Mucosa of rectum (tissue), 2 donors: ENCODE data around the gene SCTR.
A peak's percentile ranks its signal among the peaks of the same experiment; 100 is the strongest.

ENCODE experiments used
- H3K27ac ChIP-seq, 2 donors: one replicate each; pipeline ENCODE4 v1.7.0; 2013; ENCODE audit warnings: inconsistent platforms in 2 of 2, low read depth in 2 of 2, low read length in 2 of 2
- H3K27me3 ChIP-seq, 2 donors: one replicate each; pipeline ENCODE4 v1.7.0; 2013; ENCODE audit warnings: low read length in 2 of 2; ENCODE audit not compliant: control insufficient read depth in 2 of 2, insufficient read depth in 2 of 2
- H3K36me3 ChIP-seq, 2 donors: one replicate each; pipeline ENCODE4 v1.7.0; 2013; ENCODE audit warnings: low read length in 2 of 2; ENCODE audit not compliant: control insufficient read depth in 2 of 2, insufficient read depth in 2 of 2
- H3K4me1 ChIP-seq, 2 donors: one replicate each; pipeline ENCODE4 v1.7.0; 2013; ENCODE audit warnings: low read length in 2 of 2, mild to moderate bottlenecking in 1 of 2; ENCODE audit not compliant: control insufficient read depth in 2 of 2, insufficient read depth in 2 of 2
- H3K4me3 ChIP-seq, 2 donors: one replicate each; pipeline ENCODE4 v1.7.0; 2013; ENCODE audit warnings: low read length in 2 of 2
- H3K9ac ChIP-seq, 2 donors: one replicate each; pipeline ENCODE4 v1.7.0; 2013; ENCODE audit warnings: low read length in 2 of 2, low read depth in 1 of 2, mild to moderate bottlenecking in 1 of 2
- H3K9me3 ChIP-seq, 2 donors: one replicate each; pipeline ENCODE4 v1.7.0; 2013; ENCODE audit warnings: low read length in 2 of 2; ENCODE audit not compliant: control insufficient read depth in 2 of 2
- donor health status: healthy.
- donor health status: Normal muscosa, but diverticular disease.

The SCTR gene

GRCh38 chr2:119431155-119431975 is 92.9 kb downstream of the SCTR start, which contains the start of gene TMEM37:
TSS of gene TMEM37 (plus strand) at chr2:119431854. CDS start at chr2:119431904, 50 bp downstream.
- H3K27ac ChIP-seq: peak within 1 kb of the TSS; percentile 89 to 97
- H3K9ac ChIP-seq: peak within 1 kb of the TSS; percentile 91 to 92
- peak within 1 kb of the TSS; percentile 72 to 84 for H3K4me3 ChIP-seq
- no peaks in the 10 kb centered on the region for H3K9me3 ChIP-seq
- H3K4me1 ChIP-seq: peaks cover 73 to 82% of the 10 kb centered on the region in 2 donors
- no peaks in the 10 kb centered on the region for H3K36me3 ChIP-seq
- H3K27me3 ChIP-seq: no peaks in the 10 kb centered on the region

- Histone ChIP-seq H3K27ac (peak overlapping the region; percentile 89 to 97), H3K9ac (peak overlapping the region in 1 of 2 donors; percentile 5), H3K4me1 (peaks cover 71 to 83% of the 10 kb centered on the region in 2 donors), H3K36me3 (no peaks in the 10 kb centered on the region), H3K9me3 (no peaks in the 10 kb centered on the region), H3K27me3 (no peaks in the 10 kb centered on the region), H3K4me3 (no peak overlapping the region)
These were observed 94.2 kb downstream of the SCTR start for GRCh38 chr2:119430023-119430498.

- H3K27ac ChIP-seq: peak overlapping the region; percentile 89 to 97
- no peaks in the 10 kb centered on the region for H3K9me3 ChIP-seq
- H3K9ac ChIP-seq: peak overlapping the region in 1 of 2 donors; percentile 24
- H3K4me3 ChIP-seq: no peak overlapping the region
- no peaks in the 10 kb centered on the region for H3K27me3 ChIP-seq
- no peaks in the 10 kb centered on the region for H3K36me3 ChIP-seq
- H3K4me1 ChIP-seq: peaks cover 68 to 83% of the 10 kb centered on the region in 2 donors
These were observed 94.9 kb downstream of the SCTR start for GRCh38 chr2:119429225-119429981.

GRCh38 chr2:119428488-119429224 is 95.6 kb downstream of the SCTR start:
- H3K4me1 ChIP-seq: peaks cover 63 to 88% of the 10 kb centered on the region in 2 donors
- H3K9me3 ChIP-seq: no peaks in the 10 kb centered on the region
- peak overlapping the region; percentile 89 to 97 for H3K27ac ChIP-seq
- no peak overlapping the region for H3K4me3 ChIP-seq
- H3K36me3 ChIP-seq: no peaks in the 10 kb centered on the region
- no peaks in the 10 kb centered on the region for H3K27me3 ChIP-seq
- peak overlapping the region in 1 of 2 donors; percentile 24 for H3K9ac ChIP-seq

- Histone ChIP-seq H3K36me3 (no peaks in the 10 kb centered on the region), H3K4me3 (peak overlapping the region in 1 of 2 donors; percentile 51), H3K27ac (peak overlapping the region; percentile 89 to 97), H3K9ac (peak overlapping the region; percentile 10 to 70), H3K4me1 (peaks cover 55 to 90% of the 10 kb centered on the region in 2 donors), H3K27me3 (no peaks in the 10 kb centered on the region), H3K9me3 (no peaks in the 10 kb centered on the region)
These were observed 96.5 kb downstream of the SCTR start for GRCh38 chr2:119427756-119428155.

- no peaks in the 10 kb centered on the region for H3K36me3 ChIP-seq
- no peaks in the 10 kb centered on the region for H3K9me3 ChIP-seq
- H3K27ac ChIP-seq: peak overlapping the region; percentile 89 to 97
- peak overlapping the region; percentile 58 to 62 for H3K4me3 ChIP-seq
- H3K27me3 ChIP-seq: no peaks in the 10 kb centered on the region
- H3K4me1 ChIP-seq: peaks cover 51 to 88% of the 10 kb centered on the region in 2 donors
- peak overlapping the region; percentile 60 to 70 for H3K9ac ChIP-seq
These were observed 97.4 kb downstream of the SCTR start for GRCh38 chr2:119426801-119427395.

GRCh38 chr2:119426396-119426675 is 97.9 kb downstream of the SCTR start:
- Histone ChIP-seq H3K4me1 (peaks cover 51 to 87% of the 10 kb centered on the region in 2 donors), H3K27me3 (no peaks in the 10 kb centered on the region), H3K4me3 (peak overlapping the region; percentile 58 to 62), H3K9me3 (no peaks in the 10 kb centered on the region), H3K27ac (peak overlapping the region; percentile 89 to 97), H3K9ac (peak overlapping the region; percentile 60 to 70), H3K36me3 (no peaks in the 10 kb centered on the region)

- peaks cover 46 to 84% of the 10 kb centered on the region in 2 donors for H3K4me1 ChIP-seq
- H3K27me3 ChIP-seq: no peaks in the 10 kb centered on the region
- peak overlapping the region; percentile 58 to 62 for H3K4me3 ChIP-seq
- H3K36me3 ChIP-seq: no peaks in the 10 kb centered on the region
- H3K9ac ChIP-seq: peak overlapping the region; percentile 60 to 70
- H3K9me3 ChIP-seq: no peaks in the 10 kb centered on the region
- peak overlapping the region; percentile 89 to 97 for H3K27ac ChIP-seq
These were observed 98.5 kb downstream of the SCTR start for GRCh38 chr2:119425620-119426395.

- Histone ChIP-seq H3K4me3 (no peak overlapping the region), H3K4me1 (peaks cover 47 to 84% of the 10 kb centered on the region in 2 donors), H3K36me3 (no peaks in the 10 kb centered on the region), H3K27me3 (no peaks in the 10 kb centered on the region), H3K9me3 (no peaks in the 10 kb centered on the region), H3K27ac (peak overlapping the region; percentile 89 to 97), H3K9ac (no peak overlapping the region)
These were observed 99.2 kb downstream of the SCTR start for GRCh38 chr2:119425119-119425405.
